Measurements from ENCODE around the gene RASSF9.

RASSF9 gene

GRCh38 chr12:85821206-85821605, 15.0 kb downstream of the RASSF9 start:
- DNase-seq (ENCODE audit: low read depth), result no peak

- DNase-seq (ENCODE audit: low read depth), result no peak
Measured at GRCh38 chr12:85820101-85820500, 16.1 kb downstream of the RASSF9 start.

GRCh38 chr12:85814741-85815140, 21.5 kb downstream of the RASSF9 start:
- DNase-seq (ENCODE audit: low read depth), result no peak

GRCh38 chr12:85814071-85814470, 22.1 kb downstream of the RASSF9 start:
- DNase-seq (ENCODE audit: low read depth), result no peak

- DNase-seq (ENCODE audit: low read depth), result no peak
Measured at GRCh38 chr12:85809500-85809899, 26.7 kb downstream of the RASSF9 start.

- no peak for DNase-seq (ENCODE audit: low read depth)
Measured at GRCh38 chr12:85807730-85808129, 28.5 kb downstream of the RASSF9 start.

- no peak for DNase-seq (ENCODE audit: low read depth)
Measured at GRCh38 chr12:85805654-85806053, 30.6 kb downstream of the RASSF9 start.

GRCh38 chr12:85804663-85805062, 31.5 kb downstream of the RASSF9 start:
- DNase-seq (ENCODE audit: low read depth), result no peak

GRCh38 chr12:85803923-85804322, 32.3 kb downstream of the RASSF9 start:
- no peak for DNase-seq (ENCODE audit: low read depth)

GRCh38 chr12:85803231-85803630, 33.0 kb downstream of the RASSF9 start:
- DNase-seq (ENCODE audit: low read depth), result no peak

- DNase-seq (ENCODE audit: low read depth), result no peak
Measured at GRCh38 chr12:85798122-85798521, 38.1 kb downstream of the RASSF9 start.

- no peak for DNase-seq (ENCODE audit: low read depth)
Measured at GRCh38 chr12:85796001-85796400, 40.2 kb downstream of the RASSF9 start.

GRCh38 chr12:85794531-85794930, 41.7 kb downstream of the RASSF9 start:
- DNase-seq (ENCODE audit: low read depth), result no peak

GRCh38 chr12:85784096-85784720, 52.0 kb downstream of the RASSF9 start:
- DNase-seq (ENCODE audit: low read depth), result no peak

GRCh38 chr12:85782711-85783110, 53.5 kb downstream of the RASSF9 start:
- DNase-seq (ENCODE audit: low read depth), result no peak

GRCh38 chr12:85781766-85782165, 54.4 kb downstream of the RASSF9 start:
- DNase-seq (ENCODE audit: low read depth), result no peak

- DNase-seq (ENCODE audit: low read depth), result no peak
Measured at GRCh38 chr12:85779768-85780167, 56.4 kb downstream of the RASSF9 start.

- no peak for DNase-seq (ENCODE audit: low read depth)
Measured at GRCh38 chr12:85775091-85775490, 61.1 kb downstream of the RASSF9 start.

GRCh38 chr12:85765453-85765869, 70.7 kb downstream of the RASSF9 start:
- DNase-seq (ENCODE audit: low read depth), result no peak

GRCh38 chr12:85759623-85760022, 76.6 kb downstream of the RASSF9 start:
- no peak for DNase-seq (ENCODE audit: low read depth)

GRCh38 chr12:85759091-85759490, 77.1 kb downstream of the RASSF9 start:
- DNase-seq (ENCODE audit: low read depth), result no peak

- DNase-seq (ENCODE audit: low read depth), result no peak
Measured at GRCh38 chr12:85755760-85756159, 80.4 kb downstream of the RASSF9 start.
